NCI-H1417 (cell line): ENCODE results near the gene P2RX6.

ENCODE experiments used
- DNase-seq, 3 experiments: peaks; one replicate each; lab custom pipeline; 2025; lab: John Stamatoyannopoulos, UW

The P2RX6 gene

GRCh38 chr22:20979940-20980453, 35.0 kb upstream of the P2RX6 start:
- no peak for DNase-seq

- DNase-seq, result no peak
These were observed 34.4 kb upstream of the P2RX6 start for GRCh38 chr22:20980523-20980922.

- DNase-seq, result no peak
These were observed 33.8 kb upstream of the P2RX6 start for GRCh38 chr22:20980938-20981722.

GRCh38 chr22:20981787-20982562, 33.0 kb upstream of the P2RX6 start, which contains the start of gene LZTR1:
LZTR1 (plus strand) TSS chr22:20982297; CDS start chr22:20982372, 75 bp downstream.
- DNase-seq, result peak; percentile 54 to 82 (median 81)

GRCh38 chr22:20982563-20982882, 32.4 kb upstream of the P2RX6 start:
- DNase-seq, result no peak

GRCh38 chr22:20983081-20983771, 31.7 kb upstream of the P2RX6 start:
- no peak for DNase-seq

- DNase-seq, result no peak
These were observed 29.2 kb upstream of the P2RX6 start for GRCh38 chr22:20985720-20986119.

- no peak for DNase-seq
These were observed 28.6 kb upstream of the P2RX6 start for GRCh38 chr22:20986365-20986764.

- DNase-seq, result no peak
These were observed 27.6 kb upstream of the P2RX6 start for GRCh38 chr22:20987375-20987774.

GRCh38 chr22:20988573-20989322, 26.2 kb upstream of the P2RX6 start:
- DNase-seq, result no peak

GRCh38 chr22:20989323-20990138, 25.4 kb upstream of the P2RX6 start:
- no peak for DNase-seq

- no peak for DNase-seq
These were observed 24.5 kb upstream of the P2RX6 start for GRCh38 chr22:20990184-20991180.

- DNase-seq, result no peak
These were observed 23.5 kb upstream of the P2RX6 start for GRCh38 chr22:20991252-20992055.

- no peak for DNase-seq
These were observed 22.9 kb upstream of the P2RX6 start for GRCh38 chr22:20992056-20992442.

- no peak for DNase-seq
These were observed 22.3 kb upstream of the P2RX6 start for GRCh38 chr22:20992456-20993303.

GRCh38 chr22:20993304-20994127, 21.4 kb upstream of the P2RX6 start:
- DNase-seq, result no peak
